GDM1 (cell line): ENCODE data around the gene CORO1C.
"Not testable (repeated sequence)": the region's sequence is repeated elsewhere in the genome, so short reads cannot be mapped to it uniquely, and the experiment has no call there.

Experiments used
- DNase-seq: peaks from one replicate; lab custom pipeline; 2025; lab: John Stamatoyannopoulos, UW

Gene CORO1C

GRCh38 chr12:108672054-108672453 lies 59.3 kb downstream of the CORO1C start:
- no peak for DNase-seq

DNA sequence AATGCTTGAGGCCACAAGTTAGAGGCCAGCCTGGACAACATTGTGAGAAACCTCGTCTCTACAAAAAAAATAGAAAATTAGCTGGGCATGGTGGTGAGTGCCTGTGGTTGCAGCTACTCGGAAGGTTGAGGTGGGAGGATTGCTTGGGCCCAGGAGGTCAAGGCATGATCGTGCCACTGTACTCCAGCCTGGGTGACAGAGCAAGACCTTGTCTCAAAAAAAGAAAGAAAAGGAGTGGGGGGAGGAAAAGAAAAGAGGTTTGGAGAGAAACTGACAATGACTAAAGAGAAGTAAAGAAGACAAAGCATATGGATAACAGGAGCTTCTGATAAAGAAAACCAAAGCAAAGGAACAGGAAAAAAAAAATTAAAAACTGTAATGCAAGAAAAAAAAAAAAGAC lies 60.2 kb downstream of the CORO1C start:
- DNase-seq = no peak

DNA sequence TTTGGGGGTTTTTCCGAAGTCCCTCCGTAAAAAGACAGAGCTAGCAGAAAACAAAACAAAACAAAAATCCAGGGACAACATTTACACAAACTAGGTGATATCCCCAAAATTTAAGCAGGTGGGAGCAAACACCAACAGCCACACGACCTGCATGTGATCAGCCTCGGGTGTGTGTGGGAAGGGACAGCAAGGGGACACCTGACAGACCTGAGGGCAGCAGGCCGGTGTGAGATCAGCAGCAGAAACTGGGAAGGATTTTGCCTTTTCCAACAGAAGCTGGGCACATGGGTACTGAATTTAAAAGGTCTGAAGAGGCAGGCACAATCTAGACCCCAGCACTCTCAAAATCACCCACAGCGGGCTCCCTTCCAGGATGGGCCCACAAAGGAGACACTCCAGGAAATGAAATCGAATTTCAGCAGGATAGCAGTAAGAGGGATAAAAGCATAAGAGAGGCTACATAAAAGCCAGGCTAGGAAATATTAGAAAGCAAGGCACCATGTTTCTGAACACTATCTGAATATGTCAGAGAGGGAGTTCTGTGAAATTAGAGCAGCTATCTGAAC lies 61.2 kb downstream of the CORO1C start:
- DNase-seq = no peak

- DNase-seq = no peak
These were observed 62.8 kb downstream of the CORO1C start for GRCh38 chr12:108668542-108668941.

- no peak for DNase-seq
These were observed 63.3 kb downstream of the CORO1C start for GRCh38 chr12:108668063-108668462.

DNA sequence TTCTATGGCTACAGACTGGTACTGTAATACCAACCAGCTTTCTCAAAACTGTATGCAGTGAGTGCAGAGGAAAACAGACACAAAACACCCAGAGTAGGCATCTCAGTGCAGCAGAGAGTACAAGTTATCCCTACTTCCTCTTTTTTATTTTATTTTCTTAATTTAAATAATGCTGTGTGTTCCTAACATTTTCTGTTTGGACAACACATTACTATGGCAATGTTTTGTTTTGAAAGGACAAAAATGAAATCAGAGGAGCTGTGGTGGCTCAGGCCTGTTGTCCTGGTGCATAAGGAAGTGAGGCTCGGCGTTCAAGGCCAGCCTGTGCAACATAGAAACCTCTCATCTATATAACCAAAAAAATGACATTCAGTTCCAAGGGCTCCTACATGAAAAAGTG lies 64.0 kb downstream of the CORO1C start:
- DNase-seq = no peak

GRCh38 chr12:108666401-108666881 lies 64.9 kb downstream of the CORO1C start:
- DNase-seq = no peak

DNA sequence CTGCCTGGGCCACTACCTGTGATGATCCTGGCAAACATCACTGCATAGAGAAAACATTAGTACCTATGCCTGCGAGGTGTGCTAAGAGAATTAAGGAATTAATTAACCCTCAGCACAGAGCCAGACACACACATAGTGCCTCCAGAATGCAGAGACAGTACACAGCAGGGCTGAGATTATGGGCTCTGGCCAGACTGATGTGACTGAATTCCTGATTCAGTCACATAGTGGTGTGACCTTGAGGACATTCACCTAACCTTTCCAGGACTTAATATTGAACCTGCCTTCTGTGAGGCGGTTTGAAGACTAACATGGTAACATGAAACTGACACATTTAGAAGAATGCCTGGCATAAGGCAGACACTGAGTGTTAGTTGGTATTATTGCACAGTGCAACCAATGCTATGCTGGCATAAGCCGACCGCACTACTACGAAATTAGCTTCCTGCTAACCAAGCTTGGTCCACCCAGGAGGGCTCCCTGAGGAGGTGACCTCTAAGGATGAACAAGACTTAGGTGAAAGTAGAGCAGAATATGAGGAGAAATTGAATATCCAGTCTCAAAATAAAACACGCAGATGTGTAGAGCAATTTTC lies 65.6 kb downstream of the CORO1C start:
- DNase-seq = no peak

DNA sequence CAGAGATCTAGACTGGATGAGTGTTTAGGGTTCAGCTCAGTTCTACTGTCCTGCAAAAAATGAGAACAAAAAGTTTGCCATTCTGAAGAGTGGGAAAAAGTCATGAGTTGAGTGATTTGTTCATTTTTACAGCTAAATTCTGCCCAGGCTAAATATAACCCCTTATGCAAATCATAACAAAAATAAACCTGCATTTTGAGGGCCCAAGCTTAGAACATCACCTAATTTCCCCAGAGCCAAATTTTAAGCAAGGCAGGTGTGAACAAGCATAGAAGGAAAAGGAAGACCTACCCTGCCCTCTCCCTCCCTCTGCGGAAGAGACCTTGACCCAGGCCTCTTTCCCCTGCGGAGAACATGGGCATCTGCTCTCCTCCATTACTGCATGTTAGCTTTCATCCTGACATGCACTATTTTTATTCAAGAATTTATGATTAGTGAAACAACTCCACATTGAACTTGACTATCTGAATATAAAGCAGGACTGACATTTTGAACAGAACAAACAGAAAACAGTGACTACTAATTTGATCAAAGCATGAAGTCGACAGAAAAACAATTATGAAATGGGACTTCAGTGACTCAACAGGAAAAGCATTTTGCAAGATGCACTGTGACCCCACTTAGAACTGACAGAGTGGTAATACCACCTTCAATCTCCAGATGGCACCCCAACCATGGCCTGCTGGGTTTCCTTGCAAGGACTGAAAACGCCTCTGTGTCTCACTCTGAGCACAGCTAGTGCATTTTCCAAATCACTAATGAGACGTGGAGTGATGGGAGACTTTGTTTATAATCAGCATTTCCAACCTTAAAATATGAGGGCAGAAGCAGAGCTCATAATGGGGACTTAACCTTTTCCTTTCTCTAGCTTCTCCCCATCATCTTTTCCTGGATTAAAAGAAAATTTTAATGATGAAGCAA lies 66.7 kb downstream of the CORO1C start:
- DNase-seq = peak; percentile 71

DNA sequence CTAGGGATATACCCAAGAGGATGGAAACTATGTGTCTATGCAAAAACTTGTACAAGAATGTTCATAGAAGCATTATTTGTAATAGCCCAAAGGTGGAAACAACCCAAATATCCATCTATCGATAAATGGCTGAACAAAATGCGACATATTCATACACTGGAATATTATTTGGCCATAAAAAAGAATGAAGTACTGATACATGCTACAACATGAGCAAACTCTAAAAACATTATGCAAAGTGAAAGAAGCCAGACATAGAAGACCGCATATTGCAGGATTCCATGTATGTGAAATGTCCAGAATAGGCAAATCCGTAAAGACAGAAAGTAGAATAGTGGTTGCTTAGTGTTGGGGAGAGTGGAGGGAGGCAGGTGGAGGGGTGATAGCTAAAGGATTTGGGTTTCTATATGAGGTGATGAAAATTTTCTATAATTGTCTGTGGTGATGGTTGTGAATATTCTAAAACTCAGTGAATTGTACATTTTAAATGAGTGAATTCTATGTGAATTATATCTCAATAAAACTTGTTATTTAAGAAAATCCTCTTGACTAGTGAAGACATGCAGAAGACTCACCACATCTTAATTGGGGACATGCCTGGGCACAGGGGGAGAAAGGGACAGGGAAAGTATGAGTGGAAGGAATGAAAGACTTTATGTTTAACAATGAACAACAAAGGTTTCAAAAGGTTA lies 67.8 kb downstream of the CORO1C start:
- DNase-seq = no peak

- DNase-seq = not testable (repeated sequence)
These were observed 73.2 kb downstream of the CORO1C start for GRCh38 chr12:108658115-108658514.

DNA sequence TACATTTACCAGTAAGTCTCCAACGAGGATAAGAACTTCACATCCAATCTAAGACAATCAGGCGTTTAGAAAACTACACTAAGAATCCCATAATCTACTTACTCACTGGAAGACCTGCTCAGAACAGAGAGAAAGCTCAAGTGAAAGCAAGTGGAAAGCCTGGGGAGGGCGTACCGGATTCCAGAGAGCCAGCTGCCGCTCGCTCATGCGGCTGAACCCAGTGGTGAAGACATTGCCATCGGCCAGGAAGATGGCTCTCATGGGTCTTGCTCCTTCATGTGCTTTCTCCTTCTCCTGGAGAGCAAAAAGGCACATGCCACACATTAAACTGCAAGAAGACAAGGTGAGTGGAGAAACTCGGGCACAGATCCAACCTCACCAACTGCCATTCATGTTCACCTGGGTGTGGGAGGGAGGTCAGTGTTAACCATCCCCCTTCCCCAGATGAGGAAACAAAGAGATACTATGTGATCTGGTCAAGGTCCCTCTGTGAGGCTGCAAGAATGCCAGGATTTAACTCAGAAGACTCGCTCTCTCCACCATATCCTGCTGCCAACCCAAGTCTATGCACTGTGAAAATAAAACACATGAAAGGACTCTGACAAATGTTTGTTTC lies 74.1 kb downstream of the CORO1C start:
- no peak for DNase-seq

- not testable (repeated sequence) for DNase-seq
These were observed 75.1 kb downstream of the CORO1C start for GRCh38 chr12:108656247-108656646.

- DNase-seq = not testable (repeated sequence)
These were observed 75.5 kb downstream of the CORO1C start for GRCh38 chr12:108655812-108656175.

GRCh38 chr12:108654622-108655021 lies 76.7 kb downstream of the CORO1C start:
- DNase-seq = not testable (repeated sequence)

DNA sequence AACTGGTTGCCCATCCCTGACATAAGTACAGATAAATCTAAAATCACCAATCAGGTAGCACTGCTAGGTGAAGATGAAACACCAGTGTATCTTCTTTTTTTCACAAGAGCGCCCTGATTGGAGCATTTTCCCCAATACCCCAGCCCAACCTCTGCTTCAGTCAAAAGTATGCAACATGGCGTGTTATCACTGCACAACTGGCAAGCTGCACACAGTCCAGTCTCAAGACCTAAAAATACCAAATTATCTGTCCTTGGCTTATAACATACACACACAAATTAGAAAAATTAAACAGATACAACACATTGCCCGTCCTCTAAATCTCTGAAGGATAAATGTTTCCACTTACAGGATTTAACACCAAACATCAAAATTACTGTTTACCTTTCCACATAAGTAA lies 77.4 kb downstream of the CORO1C start:
- DNase-seq = no peak

DNA sequence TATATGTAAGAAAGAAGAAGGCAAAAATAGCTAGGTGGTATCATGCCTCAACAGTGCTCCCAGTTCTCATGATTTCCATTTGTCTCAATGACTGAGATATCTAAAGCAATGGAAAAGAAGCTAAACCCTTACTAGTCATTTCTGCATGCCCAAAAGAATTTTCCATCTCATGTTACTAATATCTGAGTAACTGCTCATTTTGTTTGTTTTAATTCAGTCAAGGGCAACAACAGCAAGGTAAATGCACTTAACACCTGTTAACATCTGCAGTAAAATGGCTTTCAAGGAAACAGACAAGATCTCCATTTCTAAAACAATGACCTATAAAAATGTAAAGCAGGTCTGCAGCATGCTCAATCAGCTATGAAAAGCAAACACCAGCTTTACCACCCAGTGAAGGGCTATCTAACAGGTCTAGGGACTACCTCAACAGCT lies 78.2 kb downstream of the CORO1C start:
- DNase-seq = no peak

DNA sequence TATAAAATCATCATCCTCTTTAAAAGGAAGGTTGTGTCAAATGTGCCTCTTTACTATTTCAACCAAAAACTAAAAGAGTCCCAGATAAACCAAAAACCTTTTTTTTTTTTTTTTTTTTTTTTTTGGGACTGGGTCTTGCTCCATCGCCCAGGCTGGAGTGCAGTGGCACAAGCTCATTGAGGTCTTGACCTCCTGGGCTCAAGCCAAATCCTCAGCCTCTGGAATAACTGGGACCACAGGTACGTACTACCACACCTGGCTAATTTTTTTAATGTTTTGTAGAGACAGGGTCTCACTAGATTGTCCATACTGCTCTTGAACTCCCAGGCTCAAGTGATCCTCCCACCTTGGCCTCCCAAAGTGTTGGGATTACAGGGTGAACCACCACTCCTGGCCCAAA lies 81.2 kb downstream of the CORO1C start:
- no peak for DNase-seq

DNA sequence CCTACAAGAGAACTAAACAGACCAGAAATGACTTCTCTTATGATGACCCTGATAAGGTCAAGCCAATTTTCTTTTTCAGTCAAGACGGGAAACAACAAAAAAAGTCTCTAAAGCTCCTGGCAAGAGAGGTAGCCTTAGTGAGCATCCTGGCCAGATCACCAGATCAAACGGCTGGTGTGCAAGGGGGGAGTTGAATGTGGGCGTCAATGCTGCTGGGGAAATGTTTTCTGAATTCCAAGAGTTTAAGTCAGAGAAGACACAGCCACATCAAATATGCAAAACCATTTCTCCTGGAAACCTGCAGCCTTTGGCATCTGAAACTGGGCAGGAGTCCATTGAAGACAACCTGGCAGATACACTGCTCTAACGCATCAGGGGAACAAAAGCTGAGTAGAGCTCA lies 81.6 kb downstream of the CORO1C start:
- no peak for DNase-seq

DNA sequence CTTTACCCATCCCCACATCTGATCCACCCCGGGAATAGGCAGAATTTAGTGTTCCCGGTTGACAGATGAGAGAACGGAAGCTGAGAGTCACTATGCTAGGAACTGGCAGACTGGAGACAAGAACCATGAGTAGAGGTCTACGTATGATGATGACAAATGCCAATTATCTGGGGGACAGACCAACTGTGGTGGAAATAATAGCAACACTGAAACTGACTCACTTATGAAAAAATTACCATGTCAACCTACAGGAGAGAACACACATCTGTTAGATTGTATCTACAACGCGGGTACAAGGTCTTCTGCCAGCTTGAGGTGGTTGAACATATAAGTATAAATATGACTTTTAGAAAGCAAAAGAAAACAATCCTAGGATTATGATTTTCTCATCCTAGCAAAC lies 82.2 kb downstream of the CORO1C start:
- DNase-seq = no peak

DNA sequence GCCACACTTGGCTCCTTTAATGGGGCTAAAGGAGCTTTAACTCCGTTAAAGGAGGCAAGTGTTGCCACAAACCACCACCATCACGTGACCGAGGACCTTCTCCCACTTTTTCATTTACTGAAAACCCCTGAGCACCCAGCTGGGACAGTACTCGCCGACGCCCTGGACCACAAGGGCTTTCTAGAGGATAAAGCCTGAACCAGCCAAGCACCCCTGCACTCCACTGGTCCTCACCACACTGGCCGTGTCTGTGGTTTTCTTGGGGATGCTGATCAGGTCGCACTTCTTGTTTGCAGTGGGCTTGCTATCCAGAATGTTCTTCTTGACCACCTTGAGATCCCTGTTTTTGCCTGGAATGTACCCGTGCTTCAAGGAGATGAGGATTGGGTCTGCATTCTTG lies 82.9 kb downstream of the CORO1C start:
- no peak for DNase-seq
